PC-9 (cell line): Measurements from ENCODE around the gene DNAJB8. TPM values are rescaled to one million over a fixed set of nuclear protein-coding genes. Genes with fewer than 3 reads are reported as not detected.

Experiments used
- BruUV-seq: library from RNA; stranded (reverse); fragments of 400-500 nt; replicated peaks from 2 replicates; lab custom pipeline; 2021; lab: Mats Ljungman, UMichigan
- CTCF ChIA-PET: fragments of 300-600 bp; sonication (Branson Sonifier 250); formaldehyde crosslinking; loops from one replicate; lab custom pipeline; 2022; ENCODE audit warnings: antibody characterized with exemption; lab: Charles Lee
- POLR2A ChIA-PET: fragments of 300-600 bp; sonication (Branson Sonifier 250); formaldehyde crosslinking; loops from one replicate; lab custom pipeline; 2022; ENCODE audit warnings: antibody characterized with exemption; ENCODE audit not compliant: unreplicated experiment; lab: Charles Lee
- DNase-seq, 2 experiments: peaks; one replicate each; pipeline versions ENCODE4 v3.0.0 to v3.0.0-alpha.2; 2015 to 2022; ENCODE audit warnings: mixed read lengths in 1 of 2
- H2AFZ ChIP-seq: fragments of 200-600 bp; sonication (generic); 2 replicates; pipeline ENCODE4 v1.8.1; 2017; ENCODE audit warnings: antibody characterized with exemption
- H3F3A ChIP-seq: fragments of 200-600 bp; sonication (generic); 2 replicates; pipeline ENCODE4 v1.8.1; 2017; ENCODE audit warnings: antibody characterized with exemption, mild to moderate bottlenecking, low read depth; ENCODE audit not compliant: insufficient read depth
- H3K27ac ChIP-seq: fragments of 200-600 bp; sonication (generic); 2 replicates; pipeline ENCODE4 v1.6.1; 2016; ENCODE audit warnings: mixed run types
- H3K27me3 ChIP-seq: fragments of 200-600 bp; sonication (generic); 2 replicates; pipeline ENCODE4 v1.6.1; 2016; ENCODE audit warnings: low read depth, mixed run types; ENCODE audit not compliant: insufficient read depth
- H3K36me3 ChIP-seq: fragments of 200-600 bp; sonication (generic); 2 replicates; pipeline ENCODE4 v1.6.1; 2016; ENCODE audit warnings: low read depth, mixed run types
- H3K4me1 ChIP-seq: fragments of 200-600 bp; sonication (generic); replicated peaks from 2 replicates; pipeline ENCODE4 v1.6.1; 2016; ENCODE audit warnings: mixed run types; ENCODE audit not compliant: insufficient read depth
- H3K4me2 ChIP-seq: fragments of 200-600 bp; sonication (generic); 2 replicates; pipeline ENCODE4 v1.6.1; 2017; ENCODE audit warnings: mixed run types
- H3K4me3 ChIP-seq: fragments of 200-600 bp; sonication (generic); 2 replicates; pipeline ENCODE4 v1.6.1; 2016; ENCODE audit warnings: mixed run types
- H3K79me2 ChIP-seq: fragments of 200-600 bp; sonication (generic); 2 replicates; pipeline ENCODE4 v1.6.1; 2017; ENCODE audit warnings: low read depth, mixed run types
- H3K9me2 ChIP-seq: fragments of 200-600 bp; sonication (generic); 2 replicates; pipeline ENCODE4 v1.8.1; 2017; ENCODE audit warnings: mild to moderate bottlenecking; ENCODE audit not compliant: insufficient read depth
- H3K9me3 ChIP-seq: fragments of 200-600 bp; sonication (generic); 2 replicates; pipeline ENCODE4 v1.8.1; 2016; ENCODE audit warnings: low read depth; ENCODE audit not compliant: insufficient read depth
- H4K20me1 ChIP-seq: fragments of 200-600 bp; sonication (generic); 2 replicates; pipeline ENCODE4 v1.8.1; 2017; ENCODE audit not compliant: insufficient read depth
- EZH2 ChIP-seq: fragments of 200-600 bp; sonication (generic); IDR thresholded peaks from 2 replicates; pipeline ENCODE4 v1.8.0; 2017; ENCODE audit warnings: antibody characterized with exemption, low read depth
- intact Hi-C: fragments of 100-400 bp; cut with micrococcal nuclease; formaldehyde crosslinking; loops from one replicate; pipeline ENCODE4 v1.10.0; 2022; ENCODE audit not compliant: unreplicated experiment
- total RNA-seq: library from RNA; stranded (reverse); gene quantifications from 2 replicates; pipeline ENCODE4 v1.2.3, GENCODE V29; 2021
- TF ChIP-seq, protein P1 (sequence below): fragments of 200-600 bp; sonication (generic); conservative IDR thresholded peaks from 2 replicates; pipeline ENCODE4 v1.6.1; 2017; ENCODE audit warnings: mixed run types, antibody characterized with exemption, mild to moderate bottlenecking, moderate library complexity

Gene DNAJB8
- total RNA-seq, 1 experiment from 2014 or later, result not detected

DNA sequence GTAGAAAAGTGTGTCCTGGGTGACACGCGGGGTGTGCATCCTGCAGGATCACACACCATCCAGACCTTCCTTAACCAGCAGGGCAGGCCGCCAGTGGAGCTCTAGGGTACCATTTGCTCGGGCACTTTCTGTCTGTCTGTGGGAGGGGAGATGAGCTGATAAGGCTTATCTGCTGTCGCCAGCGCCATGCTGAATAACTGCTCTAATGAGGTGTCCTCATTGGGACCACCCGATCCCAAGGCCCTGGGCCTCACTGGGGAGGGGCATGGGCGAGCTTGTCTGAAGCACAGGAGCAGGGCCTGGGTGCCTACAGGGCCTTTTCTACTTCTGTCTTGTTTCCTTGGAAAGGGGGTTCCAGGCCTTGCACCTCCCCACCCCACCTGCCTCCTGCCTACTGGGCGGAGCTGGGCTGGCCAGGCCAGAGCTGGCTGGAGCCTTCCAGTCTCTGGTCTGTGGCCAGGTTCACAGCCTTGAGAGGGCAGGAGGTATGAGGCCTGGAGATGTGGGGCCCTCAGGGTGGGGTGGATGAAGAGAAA lies 28.8 kb upstream of the DNAJB8 start:
- peaks cover 5% of the 10 kb centered on the region for H3K4me1 ChIP-seq
- no peaks in the 10 kb centered on the region; the same call in 1 of the 2 replicates for H4K20me1 ChIP-seq
- no peaks in the 10 kb centered on the region; the same call in 1 of the 2 replicates for H3F3A ChIP-seq
- 0 out of 2 replicates have a peak, but pooled peaks cover 3% of the 10 kb centered on the region for H3K36me3 ChIP-seq
- no TSS peak for BruUV-seq
- TF ChIP-seq, protein P1, sequence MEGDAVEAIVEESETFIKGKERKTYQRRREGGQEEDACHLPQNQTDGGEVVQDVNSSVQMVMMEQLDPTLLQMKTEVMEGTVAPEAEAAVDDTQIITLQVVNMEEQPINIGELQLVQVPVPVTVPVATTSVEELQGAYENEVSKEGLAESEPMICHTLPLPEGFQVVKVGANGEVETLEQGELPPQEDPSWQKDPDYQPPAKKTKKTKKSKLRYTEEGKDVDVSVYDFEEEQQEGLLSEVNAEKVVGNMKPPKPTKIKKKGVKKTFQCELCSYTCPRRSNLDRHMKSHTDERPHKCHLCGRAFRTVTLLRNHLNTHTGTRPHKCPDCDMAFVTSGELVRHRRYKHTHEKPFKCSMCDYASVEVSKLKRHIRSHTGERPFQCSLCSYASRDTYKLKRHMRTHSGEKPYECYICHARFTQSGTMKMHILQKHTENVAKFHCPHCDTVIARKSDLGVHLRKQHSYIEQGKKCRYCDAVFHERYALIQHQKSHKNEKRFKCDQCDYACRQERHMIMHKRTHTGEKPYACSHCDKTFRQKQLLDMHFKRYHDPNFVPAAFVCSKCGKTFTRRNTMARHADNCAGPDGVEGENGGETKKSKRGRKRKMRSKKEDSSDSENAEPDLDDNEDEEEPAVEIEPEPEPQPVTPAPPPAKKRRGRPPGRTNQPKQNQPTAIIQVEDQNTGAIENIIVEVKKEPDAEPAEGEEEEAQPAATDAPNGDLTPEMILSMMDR, result no peak
- TF ChIP-seq EZH2, result no peak
- ChIA-PET CTCF (no interaction called here), POLR2A (no interaction called here)
- H3K27ac ChIP-seq, result no peak overlapping the region
- H3K9me2 ChIP-seq, result no peaks in the 10 kb centered on the region
- intact Hi-C loops, result no loop called here
- H3K79me2 ChIP-seq, result peaks cover 5% of the 10 kb centered on the region
- no peak overlapping the region for H2AFZ ChIP-seq
- H3K9me3 ChIP-seq, result no peaks in the 10 kb centered on the region
- H3K4me2 ChIP-seq, result no peak overlapping the region
- no peak overlapping the region for H3K4me3 ChIP-seq
- H3K27me3 ChIP-seq, result no peaks in the 10 kb centered on the region
- no peak for DNase-seq

DNA sequence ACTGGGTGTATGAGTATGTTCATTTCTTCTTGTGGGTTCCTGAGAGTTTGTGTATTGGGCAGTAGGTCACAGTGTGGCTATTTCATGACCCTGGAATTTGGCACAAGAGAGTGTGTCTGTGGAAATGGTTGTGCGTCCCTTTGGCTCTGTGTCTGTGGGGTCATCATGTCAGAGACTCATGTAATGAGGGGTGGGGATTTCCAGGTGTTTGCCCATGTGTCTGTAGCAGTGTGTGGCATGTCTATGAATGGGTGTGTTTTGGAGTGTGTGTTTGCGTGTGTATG lies 27.6 kb upstream of the DNAJB8 start:
- no peak for DNase-seq
- Histone ChIP-seq H3K4me3 (no peak overlapping the region), H3K9me3 (no peaks in the 10 kb centered on the region), H3K27ac (no peak overlapping the region), H3K27me3 (no peaks in the 10 kb centered on the region), H4K20me1 (no peaks in the 10 kb centered on the region; the same call in 1 of the 2 replicates), H3K4me1 (peaks cover 8% of the 10 kb centered on the region), H3K9me2 (no peaks in the 10 kb centered on the region), H3F3A (no peaks in the 10 kb centered on the region; the same call in 1 of the 2 replicates), H2AFZ (no peak overlapping the region), H3K36me3 (0 out of 2 replicates have a peak, but pooled peaks cover 1% of the 10 kb centered on the region), H3K79me2 (peaks cover 12% of the 10 kb centered on the region), H3K4me2 (no peak overlapping the region)
- ChIA-PET CTCF (no interaction called here), POLR2A (no interaction called here)
- intact Hi-C loops, result no loop called here
- BruUV-seq, result no TSS peak
- TF ChIP-seq, protein P1, result no peak
- no peak for TF ChIP-seq EZH2

DNA sequence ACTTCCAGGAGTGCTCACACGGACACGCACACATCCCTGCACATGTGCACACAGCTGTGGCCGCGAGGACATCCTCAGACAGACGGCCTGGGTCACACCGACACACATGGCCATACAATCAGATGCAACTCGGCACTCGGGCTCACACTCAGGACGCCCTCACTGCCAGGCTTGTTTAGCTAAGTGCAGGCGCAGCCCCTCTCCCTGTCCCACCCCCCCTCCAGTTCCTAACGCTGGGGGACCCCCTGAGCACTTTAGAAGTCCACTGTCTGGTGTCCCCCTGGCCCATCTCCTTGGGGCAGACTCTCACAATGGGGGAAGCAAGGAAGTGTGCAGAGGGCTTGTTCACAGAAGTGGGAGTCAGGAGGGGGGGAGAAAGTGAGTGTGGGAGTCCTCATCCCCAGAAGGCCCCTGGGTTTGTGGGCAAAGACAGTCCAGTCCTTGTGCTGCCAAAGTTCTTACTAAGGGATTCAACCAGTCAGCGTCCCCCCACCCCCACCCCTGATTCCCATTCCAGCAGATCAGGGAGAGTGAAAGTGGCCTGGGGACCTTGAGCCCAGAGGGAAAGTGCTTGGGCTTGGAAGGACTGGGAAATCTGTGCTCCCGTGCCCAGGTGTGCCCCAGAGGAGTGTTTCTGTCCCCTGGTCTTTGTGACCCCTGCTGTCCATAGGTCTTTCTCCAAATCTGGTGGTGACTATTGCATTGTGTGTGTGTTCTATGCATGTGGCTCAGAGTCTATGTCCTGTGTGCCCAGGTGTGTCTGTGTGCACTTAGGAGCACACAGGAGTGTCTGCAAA lies 27.1 kb upstream of the DNAJB8 start:
- TF ChIP-seq, protein P1, result no peak
- no peak for TF ChIP-seq EZH2
- CTCF ChIA-PET, result no interaction called here
- no peaks in the 10 kb centered on the region; the same call in 1 of the 2 replicates for H3F3A ChIP-seq

More for the DNA sequence above, 27.1 kb upstream of the DNAJB8 start:
- no peak overlapping the region for H2AFZ ChIP-seq
- H3K9me2 ChIP-seq, result no peaks in the 10 kb centered on the region
- H3K4me3 ChIP-seq, result no peak overlapping the region
- H3K4me1 ChIP-seq, result peaks cover 8% of the 10 kb centered on the region
- H3K9me3 ChIP-seq, result no peaks in the 10 kb centered on the region
- BruUV-seq, result no TSS peak
- DNase-seq, result no peak
- H3K27ac ChIP-seq, result no peak overlapping the region
- H3K27me3 ChIP-seq, result no peaks in the 10 kb centered on the region
- intact Hi-C loops, result no loop called here
- no peaks in the 10 kb centered on the region; the same call in 1 of the 2 replicates for H4K20me1 ChIP-seq
- POLR2A ChIA-PET, result no interaction called here
- H3K79me2 ChIP-seq, result peaks cover 12% of the 10 kb centered on the region
- H3K4me2 ChIP-seq, result no peak overlapping the region
- no peaks in the 10 kb centered on the region for H3K36me3 ChIP-seq
